ENCODE results near the gene A2M. TPM values are rescaled to one million over a fixed set of nuclear protein-coding genes. Genes with fewer than 3 reads are reported as not detected.

Gene A2M
- total and polyA plus RNA-seq, 2 of the 8 experiments (the other 6 are each of a cell fraction or from before 2014, with no cell fraction given), result 0.15 TPM; not detected in 1

- H3K4me3 ChIP-seq (ENCODE audit: extremely low read depth in 1 of 4, insufficient read depth in 2 of 4, low read depth in 3 of 4, low read length in 4 of 4), result no peak overlapping the region
- H3K36me3 ChIP-seq (ENCODE audit: control insufficient read depth in 2 of 4, insufficient read depth in 4 of 4, low read length in 3 of 4), result peaks cover 0 to 3% (median 0%) of the 10 kb centered on the region in 4 experiments; a peak in 1 of 8 replicates
- H3K23me2 ChIP-seq (ENCODE audit: low read depth, low read length), result no peaks in the 10 kb centered on the region
- no peak overlapping the region for H4K91ac ChIP-seq (replicated peaks; ENCODE audit: insufficient read length, low read length)
- ChIA-PET CTCF (ENCODE audit: partially characterized antibody) (no interaction called here), POLR2A (ENCODE audit: partially characterized antibody) (no interaction called here)
- no peak overlapping the region for H3K14ac ChIP-seq (ENCODE audit: insufficient read length)
- H3K27me3 ChIP-seq (replicated peaks in 1 of 4; ENCODE audit: control insufficient read depth in 3 of 4, extremely low read depth in 1 of 4, insufficient read depth in 3 of 4, low read length in 3 of 4), result no peaks in the 10 kb centered on the region
- H3K4ac ChIP-seq (replicated peaks; ENCODE audit: insufficient read length, low read depth, low read length), result no peak overlapping the region
- 78% methylated on average over 4 of the region's 4 CpGs; no CpG with 5 or more reads in 1 of the 2 experiments for WGBS, 2 experiments (ENCODE audit: extremely low coverage in 1 of 2, insufficient coverage in 1 of 2, insufficient read length in 1 of 2, insufficient replicate concordance in 2 of 2, low coverage in 1 of 2, low lambda C conversion rate in 2 of 2, missing lambda C conversion rate in 1 of 2)
- H4K20me1 ChIP-seq (replicated peaks in 1 of 2; ENCODE audit: control insufficient read depth in 1 of 2, insufficient read depth in 2 of 2, low read length in 2 of 2), result no peaks in the 10 kb centered on the region
- no peak overlapping the region for H2AK5ac ChIP-seq (ENCODE audit: low read depth, low read length)
- H4K8ac ChIP-seq (ENCODE audit: extremely low read depth, insufficient read depth, low read length), result no peak overlapping the region
- H3K79me1 ChIP-seq (ENCODE audit: low read depth, low read length), result no peaks in the 10 kb centered on the region
- H2BK12ac ChIP-seq (ENCODE audit: low read depth, low read length), result no peak overlapping the region
- DNase-seq (ENCODE audit: low read depth in 1 of 2, low spot score in 2 of 2) (no peak), FAIRE-seq (no peak)
- H2BK20ac ChIP-seq (ENCODE audit: low read length), result no peak overlapping the region
- no peak overlapping the region for H4K5ac ChIP-seq (ENCODE audit: insufficient read length, low read depth, low read length)
- H3K9me3 ChIP-seq (ENCODE audit: insufficient read depth in 2 of 2, low read depth in 1 of 2, low read length in 1 of 2), result peaks cover 19 to 25% of the 10 kb centered on the region in 2 experiments
- H3K18ac ChIP-seq (ENCODE audit: extremely low read depth, low read length), result no peak overlapping the region
- H3K9ac ChIP-seq (replicated peaks in 1 of 4; ENCODE audit: extremely low read depth in 1 of 4, low read depth in 3 of 4, low read length in 3 of 4), result no peak overlapping the region
- H2AFZ ChIP-seq (ENCODE audit: low read length), result no peak overlapping the region
- no peak overlapping the region for H3K27ac ChIP-seq (ENCODE audit: low read depth, low read length)
- no peak overlapping the region for H3K4me2 ChIP-seq (ENCODE audit: insufficient read depth in 1 of 2, low read depth in 2 of 2, low read length in 2 of 2)
- no peak overlapping the region for H2BK15ac ChIP-seq (ENCODE audit: low read length)
- no peak overlapping the region for H3K23ac ChIP-seq (ENCODE audit: insufficient read length)
- peaks cover 0 to 2% (median 0%) of the 10 kb centered on the region in 4 experiments; a peak in 1 of 7 replicates for H3K4me1 ChIP-seq (replicated peaks in 1 of 4; ENCODE audit: control insufficient read depth in 3 of 4, insufficient read depth in 4 of 4, low read length in 3 of 4)
- no peak overlapping the region for H2BK120ac ChIP-seq (replicated peaks; ENCODE audit: low read depth, low read length)
- no peak overlapping the region for H2BK5ac ChIP-seq (ENCODE audit: low read depth, low read length)
- no peak overlapping the region for H3K56ac ChIP-seq (replicated peaks; ENCODE audit: insufficient read length, low read depth, low read length)
- no peaks in the 10 kb centered on the region for H3K79me2 ChIP-seq (ENCODE audit: control insufficient read depth in 1 of 2, insufficient read depth in 2 of 2, low read length in 2 of 2)
- no peak for TF ChIP-seq SAP30 (IDR thresholded peaks at IDR 0.05; ENCODE audit: insufficient read depth, insufficient replicate concordance, low read length)
- no peak for TF ChIP-seq EGR1 (IDR thresholded peaks at IDR 0.05; ENCODE audit: borderline replicate concordance, low read depth, low read length)
- TF ChIP-seq SIX5 (IDR thresholded peaks at IDR 0.05; ENCODE audit: low read depth, low read length), result no peak
- TF ChIP-seq SUZ12 (IDR thresholded peaks at IDR 0.05; ENCODE audit: low read length), result no peak
- no peak for TF ChIP-seq NANOG (IDR thresholded peaks at IDR 0.05; ENCODE audit: insufficient read depth, low read depth, low read length, poor library complexity, severe bottlenecking)
- no peak for TF ChIP-seq PHF8 (conservative IDR thresholded peaks at IDR 0.05; ENCODE audit: low read depth, low read length)
- no peak for TF ChIP-seq BCL11A (IDR thresholded peaks at IDR 0.05; ENCODE audit: low read depth in 2 of 2, low read length in 2 of 2)
- TF ChIP-seq CHD1 (IDR thresholded peaks at IDR 0.05; ENCODE audit: low read depth, low read length), result no peak
- no peak for TF ChIP-seq EP300 (IDR thresholded peaks at IDR 0.05; ENCODE audit: borderline replicate concordance in 1 of 2, low read depth in 2 of 2, low read length in 2 of 2)
- TF ChIP-seq RXRA (IDR thresholded peaks at IDR 0.05; ENCODE audit: insufficient read depth, low read depth, low read length), result no peak
- no peak for TF ChIP-seq GABPA (IDR thresholded peaks at IDR 0.05; ENCODE audit: borderline replicate concordance, insufficient read depth, low read length)
- no peak for TF ChIP-seq RAD21 (IDR thresholded peaks at IDR 0.05 in 1 of 2, conservative IDR thresholded peaks at IDR 0.05 in 1 of 2; ENCODE audit: low read depth in 2 of 2, low read length in 2 of 2)
- no peak for TF ChIP-seq SP2 (IDR thresholded peaks at IDR 0.05; ENCODE audit: low read length)
- TF ChIP-seq SP4 (IDR thresholded peaks at IDR 0.05; ENCODE audit: low read length), result no peak
Measured at GRCh38 chr12:9144730-9145106, 29.0 kb upstream of the A2M start.

Data from H1 (cell line).